COLO668 (cell line): ENCODE measurements around the gene TSPAN18.

Experiments used
- DNase-seq: peaks from one replicate; lab custom pipeline; 2025; ENCODE audit not compliant: unreplicated experiment; lab: John Stamatoyannopoulos, UW

The TSPAN18 gene

GRCh38 chr11:44792171-44792570, 65.4 kb downstream of the TSPAN18 start:
- no peak for DNase-seq

- DNase-seq = no peak
Measured at GRCh38 chr11:44793350-44794090, 66.8 kb downstream of the TSPAN18 start.

- no peak for DNase-seq
Measured at GRCh38 chr11:44795803-44796535, 69.2 kb downstream of the TSPAN18 start.

GRCh38 chr11:44797051-44797450, 70.3 kb downstream of the TSPAN18 start:
- no peak for DNase-seq

GRCh38 chr11:44797886-44798606, 71.3 kb downstream of the TSPAN18 start:
- DNase-seq = no peak

GRCh38 chr11:44798607-44798972, 71.8 kb downstream of the TSPAN18 start:
- DNase-seq = no peak

- DNase-seq = no peak
Measured at GRCh38 chr11:44799012-44799411, 72.2 kb downstream of the TSPAN18 start.

GRCh38 chr11:44802347-44802746, 75.6 kb downstream of the TSPAN18 start:
- no peak for DNase-seq

- DNase-seq = no peak
Measured at GRCh38 chr11:44803009-44803408, 76.2 kb downstream of the TSPAN18 start.

- no peak for DNase-seq
Measured at GRCh38 chr11:44804449-44805437, 78.0 kb downstream of the TSPAN18 start.

- DNase-seq = no peak
Measured at GRCh38 chr11:44805596-44805995, 78.8 kb downstream of the TSPAN18 start.

GRCh38 chr11:44808053-44808753, 81.4 kb downstream of the TSPAN18 start:
- no peak for DNase-seq

GRCh38 chr11:44809283-44809682, 82.5 kb downstream of the TSPAN18 start:
- no peak for DNase-seq

- no peak for DNase-seq
Measured at GRCh38 chr11:44811841-44812448, 85.2 kb downstream of the TSPAN18 start.

GRCh38 chr11:44812971-44813370, 86.2 kb downstream of the TSPAN18 start:
- no peak for DNase-seq

- no peak for DNase-seq
Measured at GRCh38 chr11:44813401-44813800, 86.6 kb downstream of the TSPAN18 start.

- DNase-seq = no peak
Measured at GRCh38 chr11:44814881-44815592, 88.3 kb downstream of the TSPAN18 start.

GRCh38 chr11:44815917-44816456, 89.2 kb downstream of the TSPAN18 start:
- no peak for DNase-seq

- no peak for DNase-seq
Measured at GRCh38 chr11:44816761-44817160, 90.0 kb downstream of the TSPAN18 start.
